Medulla oblongata (tissue), 1 donor: ENCODE measurements around the gene OR12D2.
"Not testable (repeated sequence)": the region's sequence is repeated elsewhere in the genome, so short reads cannot be mapped to it uniquely, and the experiment has no call there.

Experiments
- DNase-seq: peaks from one replicate; pipeline ENCODE4 v3.0.0-alpha.2; 2015; ENCODE audit errors: extremely low spot score

OR12D2 gene

GRCh38 chr6:29395331-29395730 is at the start of gene OR12D2:
Gene OR12D2, plus strand, starts transcription at chr6:29395631. Its CDS starts 1,069 bp downstream, at chr6:29396700.
- no peak for DNase-seq

- not testable (repeated sequence) for DNase-seq
Observed at GRCh38 chr6:29349348-29349747, 46.1 kb upstream of the OR12D2 start.

- DNase-seq = no peak
Observed at GRCh38 chr6:29354980-29355379, 40.5 kb upstream of the OR12D2 start.

GRCh38 chr6:29355603-29356002 is 39.8 kb upstream of the OR12D2 start:
- no peak for DNase-seq

GRCh38 chr6:29368765-29369164 is 26.7 kb upstream of the OR12D2 start, which contains the start of gene OR5V1:
Gene OR5V1, minus strand, starts transcription at chr6:29368865. Its CDS starts 12,670 bp downstream, at chr6:29356195.
- no peak for DNase-seq

- DNase-seq = no peak
Observed at GRCh38 chr6:29375191-29375590, 20.2 kb upstream of the OR12D2 start, which contains the start of gene OR12D3. Gene OR12D3, minus strand, starts transcription at chr6:29375291. Its CDS starts 4 bp downstream, at chr6:29375287.

- no peak for DNase-seq
Observed at GRCh38 chr6:29376003-29376402, 19.4 kb upstream of the OR12D2 start.

GRCh38 chr6:29388533-29388932 is 6.9 kb upstream of the OR12D2 start:
- no peak for DNase-seq

- DNase-seq = no peak
Observed at GRCh38 chr6:29399525-29399924, 4.1 kb downstream of the OR12D2 start.

- no peak for DNase-seq
Observed at GRCh38 chr6:29403801-29404200, 8.4 kb downstream of the OR12D2 start.

- DNase-seq = no peak
Observed at GRCh38 chr6:29414588-29414987, 19.2 kb downstream of the OR12D2 start, which contains the start of gene OR12D1. Gene OR12D1, plus strand, starts transcription at chr6:29414928.

- no peak for DNase-seq
Observed at GRCh38 chr6:29419516-29419915, 24.1 kb downstream of the OR12D2 start.

GRCh38 chr6:29424168-29424567 is 28.7 kb downstream of the OR12D2 start:
- no peak for DNase-seq

- no peak for DNase-seq
Observed at GRCh38 chr6:29424575-29424974, 29.1 kb downstream of the OR12D2 start.

- DNase-seq = no peak
Observed at GRCh38 chr6:29425075-29425474, 29.6 kb downstream of the OR12D2 start.

GRCh38 chr6:29426654-29427053 is 31.2 kb downstream of the OR12D2 start:
- no peak for DNase-seq

- DNase-seq = not testable (repeated sequence)
Observed at GRCh38 chr6:29436730-29437129, 41.3 kb downstream of the OR12D2 start.

GRCh38 chr6:29439006-29439405 is 43.6 kb downstream of the OR12D2 start, which contains the start of gene OR10C1:
Gene OR10C1, plus strand, starts transcription at chr6:29439306. Its CDS starts 710 bp downstream, at chr6:29440016.
- DNase-seq = no peak

- DNase-seq = no peak
Observed at GRCh38 chr6:29442719-29443118, 47.3 kb downstream of the OR12D2 start.

GRCh38 chr6:29444031-29444430 is 48.6 kb downstream of the OR12D2 start:
- not testable (repeated sequence) for DNase-seq
